Omental fat pad (tissue), 4 donors: ENCODE results near the gene PDZD7. TPM values are rescaled to one million over a fixed set of nuclear protein-coding genes. Genes with fewer than 3 reads are reported as not detected.

Source experiments
- ATAC-seq: fragments of 150-250 bp; one replicate; pipeline ENCODE4 v1.9.1; 2016; ENCODE audit warnings: mild to moderate bottlenecking, moderate library complexity; ENCODE audit not compliant: low FRiP score
- DNase-seq: peaks from one replicate; pipeline ENCODE4 v3.0.0-alpha.2; 2019; ENCODE audit warnings: low spot score
- CTCF ChIP-seq, 3 donors: fragments of 450-650 bp; IDR thresholded peaks; one replicate each; pipeline ENCODE4 v1.5.1; 2016 to 2017; ENCODE audit warnings: antibody characterized with exemption in 3 of 3, mild to moderate bottlenecking in 3 of 3, moderate library complexity in 2 of 3
- small RNA-seq: library from RNA; depleted of rRNA; stranded (forward); fragments of <200 nt; gene quantifications from one replicate; pipeline ENCODE3, GENCODE V24; 2016
- total RNA-seq, 4 donors: library from RNA; depleted of rRNA; stranded (reverse); fragments of >200 nt; gene quantifications; one replicate each; pipeline ENCODE4 v1.1.0, GENCODE V29; 2016

PDZD7 gene
- total RNA-seq, 4 donors from 2014 or later: 0.12 to 3.3 (median 0.30) TPM

GRCh38 chr10:100966887-100967286, 64.0 kb downstream of the PDZD7 start:
- TF ChIP-seq CTCF (IDR thresholded peaks at IDR 0.05): no peak
- no peak for ATAC-seq

GRCh38 chr10:100965820-100966219, 65.1 kb downstream of the PDZD7 start:
- DNase-seq (no peak), ATAC-seq (no peak)
- TF ChIP-seq CTCF (IDR thresholded peaks at IDR 0.05): no peak

More at GRCh38 chr10:100966887-100967286, 64.0 kb downstream of the PDZD7 start:
- DNase-seq: no peak

GRCh38 chr10:100963826-100964225, 67.1 kb downstream of the PDZD7 start:
- ATAC-seq: no peak

GRCh38 chr10:100962351-100963080, 68.4 kb downstream of the PDZD7 start:
- TF ChIP-seq CTCF (IDR thresholded peaks at IDR 0.05): no peak
- no peak for DNase-seq
- ATAC-seq: no peak

More at GRCh38 chr10:100963826-100964225, 67.1 kb downstream of the PDZD7 start:
- no peak for DNase-seq
- TF ChIP-seq CTCF (IDR thresholded peaks at IDR 0.05): no peak

- ATAC-seq: no peak
- no peak for TF ChIP-seq CTCF (IDR thresholded peaks at IDR 0.05)
- DNase-seq: no peak
Measured at GRCh38 chr10:100960251-100960650, 70.7 kb downstream of the PDZD7 start.

Small RNA genes within 50 kb of the gene (small RNA-seq; reads per million reads assigned to genes)
- gene MIR608: not detected

Other genes with a start within 250 kb of the PDZD7 start
- 10 to 100 TPM; 14.9 to 37.8 (median 21.9) TPM for gene SLF2, start 118.2 kb downstream of the PDZD7 start, total RNA-seq
- gene SEMA4G, start 61.6 kb downstream of the PDZD7 start, total RNA-seq: 1 to 10 TPM in 2 of 4 donors, under 1 TPM in 2; 0.47 to 1.4 (median 1.1) TPM
- gene MRPL43, start 43.6 kb downstream of the PDZD7 start, total RNA-seq: 10 to 100 TPM; 59.7 to 97.0 (median 79.3) TPM
- gene TWNK, start 43.6 kb downstream of the PDZD7 start, total RNA-seq: 10 to 100 TPM in 1 of 4 donors, 1 to 10 TPM in 3; 4.6 to 20.8 (median 6.9) TPM
- 10 to 100 TPM; 59.4 to 98.0 (median 72.6) TPM for gene LZTS2, start 31.3 kb downstream of the PDZD7 start, total RNA-seq
- 10 to 100 TPM; 54.8 to 97.3 (median 71.2) TPM for gene SFXN3, start 105 bp upstream of the PDZD7 start, total RNA-seq
- 10 to 100 TPM in 1 of 4 donors, 1 to 10 TPM in 2, under 1 TPM in 1; 0.72 to 15.0 (median 1.6) TPM for gene KAZALD1, start 30.9 kb upstream of the PDZD7 start, total RNA-seq
- not detected for gene TLX1, start 100.2 kb upstream of the PDZD7 start, total RNA-seq
- not detected for gene LBX1, start 198.3 kb upstream of the PDZD7 start, total RNA-seq